GM19193 (cell line): ENCODE results near the gene ST14.

Source experiments
- POLR2A ChIP-seq: IDR thresholded peaks from 4 replicates; pipeline ENCODE4 v1.6.1; 2011; ENCODE audit not compliant: insufficient read depth, insufficient read length; ENCODE audit errors: extremely low read depth

Gene ST14

DNA sequence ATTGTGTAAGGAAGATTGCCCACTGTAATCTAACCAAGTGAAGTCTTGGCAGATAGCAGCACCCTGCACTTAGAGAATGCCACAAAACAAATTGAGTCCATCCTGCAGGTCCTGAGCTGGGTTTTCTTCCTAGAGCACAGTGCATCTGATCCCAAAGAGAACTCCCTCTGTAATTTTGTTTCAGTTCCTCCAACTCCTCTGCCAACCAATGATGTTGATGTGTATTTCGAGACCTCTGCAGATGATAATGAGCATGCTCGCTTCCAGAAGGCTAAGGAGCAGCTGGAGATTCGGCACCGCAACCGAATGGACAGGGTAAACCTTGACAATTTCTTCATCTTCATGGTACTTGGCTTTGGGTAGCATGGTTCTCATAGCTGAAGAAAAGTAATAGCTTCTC is 33.1 kb upstream of the ST14 start:
- no peak for TF ChIP-seq POLR2A

DNA sequence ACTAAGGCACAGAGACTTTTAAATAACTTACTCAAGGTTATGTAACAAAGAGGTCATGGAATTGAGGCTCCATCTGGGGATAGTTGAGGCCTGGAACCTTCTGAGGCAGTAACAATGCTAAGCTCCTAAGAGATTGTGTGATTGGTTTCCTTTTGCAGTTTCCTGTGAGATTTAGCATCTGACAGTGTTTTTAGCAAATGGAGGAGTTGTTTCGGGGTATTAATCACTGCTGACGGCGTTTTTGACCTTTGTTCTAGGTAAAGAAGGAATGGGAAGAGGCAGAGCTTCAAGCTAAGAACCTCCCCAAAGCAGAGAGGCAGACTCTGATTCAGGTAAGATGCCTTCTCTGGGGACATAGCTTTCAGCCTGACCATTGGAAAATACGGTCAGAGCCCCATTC is 32.1 kb upstream of the ST14 start:
- no peak for TF ChIP-seq POLR2A

DNA sequence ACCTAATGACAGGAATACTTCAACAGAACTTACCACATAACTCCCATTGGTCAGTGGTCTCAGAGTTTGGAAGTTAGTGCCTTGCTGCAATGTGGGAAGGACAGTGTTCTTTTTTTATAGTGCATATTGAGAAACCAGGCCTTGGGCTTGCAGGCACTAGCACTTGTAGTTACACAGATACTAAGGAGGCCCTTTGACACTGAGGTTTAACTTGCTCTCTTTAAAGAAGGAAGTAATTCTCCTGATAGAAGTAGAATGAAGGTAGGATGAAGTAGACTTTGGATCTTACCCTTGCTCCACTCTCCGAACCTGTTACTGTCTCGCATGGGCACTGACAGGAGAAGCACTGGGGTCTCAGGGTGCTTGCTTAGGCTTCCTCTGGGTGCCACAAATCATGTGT is 31.0 kb upstream of the ST14 start:
- no peak for TF ChIP-seq POLR2A

DNA sequence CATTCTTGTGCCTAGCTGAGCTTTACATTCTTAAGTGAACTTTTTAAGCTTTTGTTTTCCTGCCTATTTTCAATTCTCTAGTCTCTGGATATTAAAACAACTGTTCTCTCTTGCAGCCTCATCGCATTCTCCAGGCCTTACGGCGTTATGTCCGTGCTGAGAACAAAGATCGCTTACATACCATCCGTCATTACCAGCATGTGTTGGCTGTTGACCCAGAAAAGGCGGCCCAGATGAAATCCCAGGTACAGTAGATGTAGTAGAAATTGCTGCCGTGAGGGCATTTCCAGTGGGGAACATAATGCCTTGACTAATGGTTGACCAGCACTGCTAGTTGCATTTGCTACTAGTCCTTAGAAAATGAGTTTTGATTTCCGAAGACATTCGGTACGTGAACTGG is 29.7 kb upstream of the ST14 start:
- TF ChIP-seq POLR2A = no peak

DNA sequence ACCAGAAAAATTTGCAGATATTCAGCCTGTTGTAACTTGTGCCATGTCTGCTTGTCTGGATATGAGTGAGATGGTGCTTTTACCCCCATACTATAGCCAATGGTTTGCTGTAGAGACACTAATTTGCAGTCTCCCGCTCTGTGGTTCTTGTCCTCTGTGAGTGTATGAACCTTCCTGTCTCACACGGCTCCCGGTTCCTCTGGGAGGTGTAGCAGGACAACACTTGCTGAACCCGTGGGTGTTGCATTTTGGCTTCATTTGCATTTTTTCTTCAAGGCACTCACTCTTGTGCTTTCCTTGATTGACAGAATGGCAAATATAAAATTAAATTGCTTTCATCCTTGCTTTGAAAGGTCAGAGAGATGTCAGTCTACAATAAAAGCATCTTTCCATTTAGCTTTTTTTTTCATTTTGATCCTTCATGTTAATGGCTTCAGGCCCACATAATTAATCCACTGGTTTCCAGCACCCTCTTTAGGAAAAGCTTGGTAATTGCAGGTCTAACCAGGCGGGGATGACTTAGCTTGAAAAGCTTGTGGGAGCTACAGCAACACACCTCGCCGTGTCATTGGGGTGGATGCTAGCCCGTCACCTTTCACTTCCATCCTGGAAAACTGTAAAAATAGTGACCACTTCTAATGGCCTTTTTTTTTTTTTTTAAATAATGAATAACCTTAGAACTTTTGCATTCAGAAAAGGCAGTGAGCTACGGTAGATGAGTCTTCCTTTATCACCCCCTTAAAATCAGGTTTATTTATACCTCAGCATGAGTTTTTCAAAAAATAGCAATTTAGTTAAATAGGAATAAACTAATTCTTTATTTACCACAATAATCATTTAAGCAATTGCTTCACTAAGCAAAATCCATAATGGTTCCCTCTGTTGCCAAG is 27.4 kb upstream of the ST14 start:
- no peak for TF ChIP-seq POLR2A

DNA sequence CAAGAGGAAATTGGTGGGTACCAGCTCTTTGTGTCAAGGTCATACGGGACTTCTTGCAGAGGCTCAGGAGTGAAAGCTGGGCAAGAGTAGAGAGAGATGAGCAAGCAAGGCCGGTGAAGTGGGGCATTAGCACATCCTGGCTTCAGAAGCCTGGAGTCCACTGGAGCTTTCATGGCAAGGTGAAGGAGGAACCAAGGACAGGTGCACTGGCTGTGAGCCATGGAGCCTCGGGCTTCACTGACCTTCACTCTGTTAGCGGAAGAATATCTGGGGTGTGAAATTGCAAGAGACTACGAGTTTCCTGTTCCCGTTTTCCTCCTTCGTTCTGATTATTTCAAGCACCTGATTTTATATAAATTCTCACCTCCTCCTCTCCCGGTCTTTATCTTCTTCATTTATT is 25.9 kb upstream of the ST14 start:
- no peak for TF ChIP-seq POLR2A

GRCh38 chr11:130136107-130136506 is 23.5 kb upstream of the ST14 start:
- TF ChIP-seq POLR2A = no peak

GRCh38 chr11:130137999-130138398 is 21.6 kb upstream of the ST14 start:
- TF ChIP-seq POLR2A = no peak

DNA sequence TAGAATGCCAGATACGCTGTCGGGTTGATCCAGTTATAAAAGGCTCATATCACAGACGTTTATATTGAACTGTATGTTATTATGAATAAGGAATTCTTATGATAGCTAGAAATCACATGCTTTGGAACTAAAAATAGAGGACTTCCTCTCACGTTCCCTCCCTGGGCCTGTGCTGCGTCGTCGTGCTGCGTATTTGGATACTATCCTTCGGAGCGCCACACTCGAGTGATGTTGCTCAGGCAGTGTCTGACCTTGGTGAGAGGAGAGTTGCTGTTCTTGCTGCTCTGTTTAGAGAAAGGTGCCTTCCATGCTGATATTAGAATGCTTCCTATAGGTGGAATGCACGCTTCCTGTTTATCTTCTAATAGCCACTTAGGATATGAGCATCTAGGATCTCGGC is 20.2 kb upstream of the ST14 start:
- TF ChIP-seq POLR2A = no peak

- no peak for TF ChIP-seq POLR2A
Measured at GRCh38 chr11:130141561-130142341, 17.8 kb upstream of the ST14 start.

- no peak for TF ChIP-seq POLR2A
Measured at GRCh38 chr11:130144141-130144540, 15.4 kb upstream of the ST14 start.

DNA sequence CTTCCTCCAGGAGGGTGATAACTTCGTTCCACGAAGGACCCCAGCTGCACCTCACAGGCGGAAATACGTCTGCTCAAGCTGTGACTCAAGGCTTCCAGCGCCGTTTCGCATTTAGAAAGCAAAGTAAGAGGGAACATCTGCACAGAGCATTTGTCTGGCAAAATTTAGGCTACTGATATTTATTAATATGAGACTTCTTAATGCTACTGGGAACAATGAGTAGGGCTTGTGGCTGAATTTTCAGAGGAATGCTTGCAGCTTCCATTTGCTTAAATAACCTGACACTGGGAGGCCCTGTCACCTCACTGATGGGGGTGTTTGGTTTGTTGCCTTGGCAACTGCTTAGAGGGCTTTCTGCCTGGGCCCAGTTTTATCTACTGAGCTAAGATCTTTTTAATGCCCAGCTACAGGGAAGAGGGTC is 14.7 kb upstream of the ST14 start:
- TF ChIP-seq POLR2A = no peak

DNA sequence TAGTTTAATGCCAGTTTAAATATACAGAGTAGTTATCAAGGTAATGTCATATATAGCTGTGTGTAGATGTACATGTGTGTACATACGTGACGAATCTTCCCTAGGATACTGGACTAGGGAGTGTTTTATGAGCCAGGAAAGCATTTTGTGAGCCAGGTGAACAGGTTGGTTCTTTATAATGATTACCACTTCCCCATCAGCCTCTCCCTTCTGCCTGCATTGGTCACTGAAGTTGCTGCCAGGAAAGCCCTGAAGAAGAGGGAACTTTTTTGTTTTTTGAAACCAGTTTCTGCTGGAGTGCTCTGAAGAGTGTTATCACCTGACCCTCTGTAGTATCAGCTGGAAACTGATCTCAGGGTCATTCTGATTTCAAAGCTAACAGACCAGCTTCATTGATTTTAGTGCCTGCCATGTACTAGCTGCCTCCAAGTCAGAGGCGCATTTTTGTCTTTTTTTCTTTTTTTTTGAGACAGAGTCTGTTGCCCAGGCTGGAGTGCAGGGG is 14.2 kb upstream of the ST14 start:
- no peak for TF ChIP-seq POLR2A

DNA sequence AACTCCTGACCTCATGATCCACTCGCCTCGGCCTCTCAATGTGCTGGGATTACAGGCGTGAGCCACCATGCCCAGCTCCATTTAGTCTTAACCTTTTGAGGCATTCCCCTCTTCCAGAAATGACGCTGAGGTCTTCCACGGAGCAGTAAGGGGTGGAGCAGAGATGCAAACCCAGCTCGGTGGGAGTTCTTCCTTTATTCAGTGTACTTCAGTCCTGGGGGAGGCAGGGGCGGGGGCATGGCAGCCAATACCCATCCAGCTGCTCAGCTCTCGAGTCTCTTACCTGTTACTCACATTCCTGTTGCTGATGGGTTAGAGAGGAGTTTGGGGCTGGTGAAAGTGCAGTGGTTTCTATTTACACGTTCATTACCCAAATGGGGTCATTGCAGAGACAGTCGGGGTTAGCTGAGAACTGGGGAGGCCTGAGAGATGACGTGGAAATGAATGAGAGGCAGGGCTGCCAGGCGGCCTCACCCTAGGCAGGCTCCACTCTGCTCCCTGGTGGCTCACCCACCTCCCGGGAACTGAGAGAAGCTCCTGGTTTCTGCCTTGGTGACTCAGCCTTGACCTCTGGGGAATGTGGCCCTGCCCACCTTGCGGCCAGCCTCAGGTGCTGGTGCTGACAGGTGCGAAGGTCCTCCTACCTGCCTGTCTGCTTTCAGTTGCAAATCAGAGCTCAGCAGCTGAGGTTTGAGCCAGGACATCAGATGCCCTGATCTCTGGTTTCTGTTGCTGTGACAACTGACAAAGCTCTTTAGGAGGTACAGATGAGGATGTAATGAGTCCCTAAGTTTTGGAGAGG is 13.4 kb upstream of the ST14 start:
- no peak for TF ChIP-seq POLR2A

GRCh38 chr11:130146796-130147195 is 12.8 kb upstream of the ST14 start:
- no peak for TF ChIP-seq POLR2A
